Brain microvascular endothelial cell (primary cell): Measurements from ENCODE around the gene FAM20A.

Experiments
- DNase-seq: peaks from one replicate; pipeline ENCODE4 v3.0.0-alpha.2; 2020
- H3K27ac ChIP-seq: fragments of 250-450 bp; sonication (Bioruptor Pico); 2 replicates; pipeline ENCODE4 v1.5.1; 2020; ENCODE audit warnings: mild to moderate bottlenecking, moderate library complexity
- H3K27me3 ChIP-seq: fragments of 250-450 bp; sonication (Bioruptor Pico); replicated peaks from 2 replicates; pipeline ENCODE4 v1.5.1; 2020; ENCODE audit warnings: mild to moderate bottlenecking
- H3K36me3 ChIP-seq: fragments of 250-450 bp; sonication (Bioruptor Pico); replicated peaks from 2 replicates; pipeline ENCODE4 v1.5.1; 2020; ENCODE audit warnings: mild to moderate bottlenecking
- H3K4me3 ChIP-seq: 2 replicates; pipeline ENCODE4 v1.5.1; 2011; ENCODE audit warnings: low read depth, mild to moderate bottlenecking, control low read depth, low read length, moderate library complexity
- CTCF ChIP-seq: IDR thresholded peaks from 2 replicates; pipeline ENCODE4 v1.5.1; 2011; ENCODE audit warnings: low read depth, mild to moderate bottlenecking, moderate library complexity, low read length, control low read depth, inconsistent platforms; ENCODE audit errors: missing control alignments
- in situ Hi-C: cut with HindIII; loops from 2 replicates; pipeline ENCODE4 v1.10.0; 2017; ENCODE audit warnings: low sequenced_read_pairs, low pct_ligation_motif_present

Gene FAM20A

GRCh38 chr17:68573338-68573737, 27.8 kb downstream of the FAM20A start:
- no peak overlapping the region for H3K4me3 ChIP-seq
- DNase-seq: no peak
- in situ Hi-C loops: no loop called here
- no peak overlapping the region for H3K27ac ChIP-seq
- no peak for TF ChIP-seq CTCF
- no peaks in the 10 kb centered on the region for H3K36me3 ChIP-seq
- no peaks in the 10 kb centered on the region for H3K27me3 ChIP-seq

- Histone ChIP-seq H3K36me3 (no peaks in the 10 kb centered on the region), H3K4me3 (no peak overlapping the region), H3K27me3 (no peaks in the 10 kb centered on the region), H3K27ac (no peak overlapping the region)
- no peak for TF ChIP-seq CTCF
- DNase-seq: no peak
- in situ Hi-C loops: no loop called here
Observed at GRCh38 chr17:68572138-68572842, 28.9 kb downstream of the FAM20A start.

GRCh38 chr17:68570526-68570925, 30.6 kb downstream of the FAM20A start:
- TF ChIP-seq CTCF: no peak
- in situ Hi-C loops: no loop called here
- Histone ChIP-seq H3K27me3 (no peaks in the 10 kb centered on the region), H3K27ac (no peak overlapping the region), H3K36me3 (no peaks in the 10 kb centered on the region), H3K4me3 (no peak overlapping the region)
- DNase-seq: no peak

GRCh38 chr17:68569346-68569745, 31.8 kb downstream of the FAM20A start:
- Histone ChIP-seq H3K4me3 (no peak overlapping the region), H3K36me3 (no peaks in the 10 kb centered on the region), H3K27me3 (no peaks in the 10 kb centered on the region), H3K27ac (no peak overlapping the region)
- TF ChIP-seq CTCF: no peak
- in situ Hi-C loops: no loop called here
- no peak for DNase-seq

GRCh38 chr17:68568581-68568980, 32.6 kb downstream of the FAM20A start:
- Histone ChIP-seq H3K4me3 (no peak overlapping the region), H3K27ac (no peak overlapping the region), H3K36me3 (no peaks in the 10 kb centered on the region), H3K27me3 (no peaks in the 10 kb centered on the region)
- TF ChIP-seq CTCF: no peak
- in situ Hi-C loops: no loop called here
- no peak for DNase-seq

GRCh38 chr17:68567581-68567980, 33.6 kb downstream of the FAM20A start:
- no peak for TF ChIP-seq CTCF
- Histone ChIP-seq H3K27me3 (no peaks in the 10 kb centered on the region), H3K36me3 (no peaks in the 10 kb centered on the region), H3K4me3 (no peak overlapping the region), H3K27ac (no peak overlapping the region)
- DNase-seq: no peak
- in situ Hi-C loops: no loop called here
